T follicular helper cell (primary cell): ENCODE data around the gene NBPF19.
"Not testable (repeated sequence)": the region's sequence is repeated elsewhere in the genome, so short reads cannot be mapped to it uniquely, and the experiment has no call there.

Experiments used
- DNase-seq: peaks from one replicate; pipeline ENCODE4 v3.0.0-alpha.2; 2020; ENCODE audit warnings: low read depth
- total RNA-seq, 2 experiments: gene quantifications; one replicate each; lab custom pipeline; 2026; lab: John Stamatoyannopoulos, UW

NBPF19 gene, protein sequence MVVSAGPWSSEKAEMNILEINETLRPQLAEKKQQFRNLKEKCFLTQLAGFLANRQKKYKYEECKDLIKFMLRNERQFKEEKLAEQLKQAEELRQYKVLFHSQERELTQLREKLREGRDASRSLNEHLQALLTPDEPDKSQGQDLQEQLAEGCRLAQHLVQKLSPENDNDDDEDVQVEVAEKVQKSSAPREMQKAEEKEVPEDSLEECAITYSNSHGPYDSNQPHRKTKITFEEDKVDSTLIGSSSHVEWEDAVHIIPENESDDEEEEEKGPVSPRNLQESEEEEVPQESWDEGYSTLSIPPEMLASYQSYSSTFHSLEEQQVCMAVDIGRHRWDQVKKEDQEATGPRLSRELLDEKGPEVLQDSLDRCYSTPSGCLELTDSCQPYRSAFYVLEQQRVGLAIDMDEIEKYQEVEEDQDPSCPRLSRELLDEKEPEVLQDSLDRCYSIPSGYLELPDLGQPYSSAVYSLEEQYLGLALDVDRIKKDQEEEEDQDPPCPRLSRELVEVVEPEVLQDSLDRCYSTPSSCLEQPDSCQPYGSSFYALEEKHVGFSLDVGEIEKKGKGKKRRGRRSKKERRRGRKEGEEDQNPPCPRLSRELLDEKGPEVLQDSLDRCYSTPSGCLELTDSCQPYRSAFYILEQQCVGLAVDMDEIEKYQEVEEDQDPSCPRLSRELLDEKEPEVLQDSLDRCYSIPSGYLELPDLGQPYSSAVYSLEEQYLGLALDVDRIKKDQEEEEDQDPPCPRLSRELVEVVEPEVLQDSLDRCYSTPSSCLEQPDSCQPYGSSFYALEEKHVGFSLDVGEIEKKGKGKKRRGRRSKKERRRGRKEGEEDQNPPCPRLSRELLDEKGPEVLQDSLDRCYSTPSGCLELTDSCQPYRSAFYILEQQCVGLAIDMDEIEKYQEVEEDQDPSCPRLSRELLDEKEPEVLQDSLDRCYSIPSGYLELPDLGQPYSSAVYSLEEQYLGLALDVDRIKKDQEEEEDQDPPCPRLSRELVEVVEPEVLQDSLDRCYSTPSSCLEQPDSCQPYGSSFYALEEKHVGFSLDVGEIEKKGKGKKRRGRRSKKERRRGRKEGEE (N-terminal part only)
- 0.91 to 5.2 reads per million in 2 experiments for total RNA-seq

DNA sequence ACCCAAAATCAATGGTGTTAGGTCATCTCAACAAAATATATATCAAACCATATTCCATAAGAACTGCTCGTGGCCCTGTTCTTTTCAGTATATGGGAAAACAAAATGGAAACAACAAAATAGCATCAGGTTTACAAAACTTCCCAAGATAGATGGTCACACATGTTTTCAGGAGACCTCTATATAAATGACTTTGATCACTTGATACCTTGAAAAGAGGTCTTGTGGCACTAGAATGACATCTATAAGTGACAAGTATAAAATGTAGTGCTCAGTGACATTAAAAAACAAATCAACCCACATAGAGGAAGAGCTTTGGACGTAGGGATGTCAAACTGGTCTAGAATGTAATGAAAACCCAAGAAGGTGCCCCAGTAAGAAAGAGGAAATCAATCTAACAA is at the start of gene NBPF19:
TSS of gene NBPF19 (plus strand) at position 301 of the 400 bp plus-strand sequence. CDS start 888 bp downstream, outside the sequence.
- not testable (repeated sequence) for DNase-seq

DNA sequence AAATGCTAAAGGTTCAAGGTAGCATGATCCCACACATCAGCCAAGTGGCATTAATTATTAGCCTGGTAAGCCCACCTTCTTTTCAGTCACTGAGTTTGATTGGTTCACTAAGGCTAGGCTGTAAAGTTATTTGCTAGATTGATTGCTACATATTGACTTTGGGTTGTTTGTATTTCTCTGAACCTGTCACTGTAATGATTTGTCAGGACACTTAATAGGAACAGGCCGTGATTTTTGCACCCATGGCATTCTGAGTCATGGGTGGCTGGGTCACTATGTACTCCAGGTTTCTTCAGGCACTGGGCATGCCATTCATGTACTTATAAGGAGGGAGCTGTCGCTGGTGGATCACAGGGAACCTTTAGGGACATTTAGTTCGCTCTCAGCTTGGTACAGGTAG is 46.5 kb upstream of the NBPF19 start:
- DNase-seq, result not testable (repeated sequence)

DNA sequence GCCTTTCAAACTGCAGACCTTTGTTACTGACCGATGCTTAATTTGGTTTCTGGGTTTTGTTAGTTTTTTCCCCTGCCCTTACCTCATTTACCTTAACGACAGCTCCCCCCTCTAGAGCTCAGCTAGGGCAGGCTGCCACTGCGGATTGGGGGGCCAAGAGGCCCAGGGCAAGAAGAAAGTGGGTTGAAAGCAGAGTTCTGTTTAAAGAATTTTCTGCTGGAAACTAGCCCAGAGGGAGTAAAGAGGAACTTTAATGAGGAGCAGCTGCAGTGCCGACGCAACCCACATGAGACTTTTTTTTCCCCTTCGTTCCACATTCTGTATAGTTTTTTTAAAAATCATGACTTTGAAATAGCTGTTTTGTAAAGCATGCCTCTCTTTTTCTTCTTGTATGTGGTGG is 29.4 kb upstream of the NBPF19 start:
- not testable (repeated sequence) for DNase-seq

DNA sequence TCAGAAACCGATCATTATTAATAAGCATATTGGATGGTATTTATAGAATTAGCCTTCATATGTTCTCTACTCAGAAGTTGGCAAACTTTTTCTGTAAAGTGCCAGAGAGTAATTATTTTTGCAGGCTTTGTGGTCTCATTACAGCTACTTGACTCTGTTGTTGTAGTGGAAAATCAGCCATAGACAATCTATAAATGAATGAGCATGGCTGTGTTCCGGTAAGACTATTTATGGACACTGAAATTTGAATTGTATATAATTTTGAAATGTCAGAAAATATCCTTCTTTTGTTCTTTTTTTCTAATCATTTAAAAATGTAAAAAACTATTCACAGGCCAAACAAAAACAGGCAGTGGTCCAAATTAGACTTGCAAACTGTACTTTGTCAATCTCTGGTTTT is 22.6 kb upstream of the NBPF19 start:
- not testable (repeated sequence) for DNase-seq

DNA sequence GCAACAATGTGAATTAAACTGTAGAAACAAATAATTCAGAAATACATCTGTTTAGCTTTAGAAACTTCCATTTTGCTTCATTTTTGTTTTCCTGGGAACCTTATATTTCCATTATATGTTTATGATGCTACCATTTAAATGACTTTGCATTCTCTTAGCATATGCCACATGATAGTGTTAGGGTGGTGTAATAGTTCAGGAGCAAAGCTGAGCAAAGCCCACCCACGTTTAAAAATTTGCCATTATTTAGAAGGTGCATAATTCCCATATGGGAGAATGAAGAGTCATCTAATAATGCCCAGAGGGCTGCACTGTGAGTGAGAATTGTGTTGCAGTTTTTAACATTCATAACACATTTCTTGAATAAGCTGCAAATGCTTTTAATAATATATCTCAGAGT is 22.2 kb upstream of the NBPF19 start:
- not testable (repeated sequence) for DNase-seq

DNA sequence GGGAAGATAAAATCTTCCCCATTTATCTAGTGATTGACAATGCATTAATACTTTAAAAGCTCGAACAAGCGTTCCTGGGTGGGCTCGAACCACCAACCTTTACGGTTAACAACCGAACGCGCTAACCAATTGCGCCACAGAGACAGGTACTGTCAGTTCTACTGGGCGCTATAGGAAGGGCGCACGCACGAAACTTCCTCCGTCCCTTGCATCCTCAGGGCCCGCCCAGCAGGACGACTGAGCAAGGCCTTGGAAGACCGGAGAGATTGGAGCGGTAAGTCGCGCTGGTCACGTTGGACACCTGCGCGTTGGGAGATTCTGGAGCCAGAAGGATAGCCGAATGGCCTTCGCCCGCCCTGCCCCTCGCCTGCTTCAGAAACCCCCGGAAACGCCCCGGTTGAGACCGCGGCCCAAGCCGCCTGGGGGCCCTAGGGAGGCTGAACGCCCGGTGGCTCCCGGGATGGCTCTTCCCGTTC is 83.5 kb downstream of the NBPF19 start:
- peak; percentile 44 for DNase-seq

DNA sequence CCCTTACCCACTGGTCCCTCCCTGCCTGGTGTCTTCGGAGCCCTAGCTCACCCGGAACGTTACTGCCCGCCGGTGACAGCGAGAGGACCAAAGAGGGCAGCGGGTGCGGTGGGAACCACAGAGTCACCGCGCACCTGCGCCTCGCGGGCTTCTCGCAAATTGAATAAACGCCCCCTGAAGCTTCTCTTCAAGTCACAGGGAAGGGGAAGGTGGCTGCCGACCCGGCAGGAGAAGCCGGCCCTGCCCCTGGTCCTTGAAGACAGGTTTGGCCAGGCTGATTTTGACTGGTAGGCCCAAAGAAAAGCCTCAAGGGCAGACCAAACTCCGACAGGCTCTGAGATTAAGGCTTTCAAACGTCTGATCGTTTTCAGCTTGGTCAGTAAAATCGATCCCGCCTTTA is 87.0 kb downstream of the NBPF19 start:
- not testable (repeated sequence) for DNase-seq

DNA sequence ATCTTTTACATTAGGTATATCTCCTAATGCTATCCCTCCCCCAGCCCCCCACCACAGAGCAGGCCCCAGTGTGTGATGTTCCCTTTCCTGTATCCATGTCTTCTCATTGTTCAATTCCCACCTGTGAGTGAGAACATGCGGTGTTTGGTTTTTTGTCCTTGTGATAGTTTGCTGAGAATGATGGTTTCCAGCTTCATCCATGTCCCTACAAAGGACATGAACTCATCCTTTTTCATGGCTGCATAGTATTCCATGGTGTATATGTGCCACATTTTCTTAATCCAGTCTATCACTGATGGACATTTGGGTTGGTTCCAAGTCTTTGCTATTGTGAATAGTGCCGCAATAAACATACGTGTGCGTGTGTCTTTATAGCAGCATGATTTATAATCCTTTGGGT is 90.6 kb downstream of the NBPF19 start:
- not testable (repeated sequence) for DNase-seq

DNA sequence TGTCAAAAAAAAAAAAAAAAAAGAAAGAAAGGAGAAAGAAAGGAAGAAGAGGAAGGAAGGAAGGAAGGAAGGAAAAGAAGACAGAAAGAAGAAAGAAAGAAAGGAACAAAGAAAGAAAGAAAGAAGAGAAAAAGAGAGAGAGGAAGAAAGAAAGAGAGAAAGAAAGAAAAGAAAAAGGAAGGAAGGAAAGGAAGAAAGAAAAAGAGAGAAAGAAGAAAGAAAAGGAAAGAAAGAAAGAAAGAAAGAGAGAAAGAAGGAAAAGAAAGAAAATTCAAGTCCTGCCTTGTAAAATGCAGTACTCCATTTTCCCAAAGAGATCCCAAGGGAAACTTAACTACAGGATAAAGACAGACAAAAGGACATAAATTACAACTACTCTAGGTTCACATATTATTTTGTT is 97.9 kb downstream of the NBPF19 start:
- not testable (repeated sequence) for DNase-seq

DNA sequence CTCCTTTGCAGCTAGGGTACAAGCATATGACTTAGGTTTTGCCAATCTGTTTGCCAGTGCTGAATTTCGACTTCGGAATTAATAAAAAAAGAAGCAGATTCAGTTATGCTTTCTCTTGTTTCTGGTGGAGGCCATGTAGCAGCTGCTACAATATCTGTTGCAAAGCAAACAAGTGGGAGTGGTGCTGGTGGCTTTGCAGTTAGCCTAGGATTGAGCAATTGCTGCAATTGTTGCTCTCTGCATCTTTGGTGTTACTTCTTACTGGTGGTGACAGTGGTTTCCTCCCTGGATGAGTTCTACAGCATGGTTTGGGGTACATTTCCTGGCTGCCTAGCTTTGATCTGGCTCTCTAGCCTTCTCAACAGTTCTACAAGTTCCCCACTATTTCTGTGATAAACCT is 110.7 kb downstream of the NBPF19 start:
- not testable (repeated sequence) for DNase-seq
